K562 (cell line): ENCODE results near the gene MYEF2. TPM values are rescaled to one million over a fixed set of nuclear protein-coding genes. Genes with fewer than 3 reads are reported as not detected.

Source experiments
- ATAC-seq: fragments of 200-7000 bp; cut with Tn5 transposase; 3 replicates; pipeline ENCODE4 v1.9.1; 2020; ENCODE audit warnings: moderate library complexity
- BruUV-seq: library from RNA; stranded (reverse); fragments of 400-500 nt; replicated peaks from 2 replicates; lab custom pipeline; 2021; lab: Mats Ljungman, UMichigan
- CTCF ChIA-PET: fragments of 300-600 bp; formaldehyde crosslinking; extraction: SDS; loops from one replicate; lab custom pipeline; 2021; ENCODE audit warnings: low intra/inter-chr PET ratio; lab: Yijun Ruan, JAX
- POLR2A ChIA-PET: fragments of 300-600, 350-650 bp; sonication (Branson Sonifier 250); formaldehyde crosslinking; extraction: SDS; loops from one replicate; lab custom pipeline; 2021; ENCODE audit warnings: antibody characterized with exemption, inconsistent platforms; lab: Yijun Ruan, JAX
- DNase-seq, 4 experiments: peaks; one replicate each; pipeline versions ENCODE4 v3.0.0 to v3.0.0-alpha.2; 2011 to 2018; ENCODE audit warnings: low spot score in 3 of 4, mixed read lengths in 3 of 4; ENCODE audit errors: extremely low read depth in 1 of 4
- FAIRE-seq: peaks from 2 replicates; lab custom pipeline; 2011; peaks lifted over from hg19 to GRCh38; lab: Jason Lieb, UNC
- H2AFZ ChIP-seq: 2 replicates; pipeline ENCODE4 v1.6.0; 2011; ENCODE audit warnings: low read depth, low read length, control low read depth, inconsistent platforms
- H3K27ac ChIP-seq: fragments of 200-600 bp; 3 replicates; pipeline ENCODE4 v1.8.0; 2011; ENCODE audit warnings: low read depth, mild to moderate bottlenecking, control low read depth, inconsistent platforms, low read length, moderate library complexity, mixed read lengths; ENCODE audit errors: extremely low read depth
- H3K27me3 ChIP-seq, 2 experiments: fragments of 300-600 bp in 1 of 2; 2 replicates in 1 of 2; 3 replicates in 1 of 2; pipeline versions ENCODE4 v1.6.0 to v1.8.0; 2011; ENCODE audit warnings: inconsistent platforms in 2 of 2, low read length in 2 of 2, mild to moderate bottlenecking in 1 of 2, mixed read lengths in 1 of 2, moderate library complexity in 1 of 2; ENCODE audit not compliant: control insufficient read depth in 2 of 2, insufficient read depth in 2 of 2
- H3K36me3 ChIP-seq: fragments of 300-600 bp; 3 replicates; pipeline ENCODE4 v1.8.0; 2011; ENCODE audit warnings: mild to moderate bottlenecking, low read length, inconsistent platforms; ENCODE audit not compliant: control insufficient read depth, insufficient read depth
- H3K4me1 ChIP-seq, 2 experiments: fragments of 200-600 bp in 1 of 2; replicated peaks in 1 of 2; 2 replicates in 1 of 2; 3 replicates in 1 of 2; pipeline versions ENCODE4 v1.5.1 to v1.8.0; 2011; ENCODE audit warnings: inconsistent platforms in 2 of 2, low read length in 2 of 2, mild to moderate bottlenecking in 1 of 2, mixed read lengths in 1 of 2, moderate library complexity in 1 of 2; ENCODE audit not compliant: control insufficient read depth in 2 of 2, insufficient read depth in 2 of 2
- H3K4me2 ChIP-seq: 2 replicates; pipeline ENCODE4 v1.6.1; 2011; ENCODE audit warnings: low read length, control low read depth, inconsistent platforms, mixed read lengths; ENCODE audit not compliant: insufficient read depth
- H3K4me3 ChIP-seq: fragments of 200-600 bp; sonication (generic), shearing (Covaris generic); 2 replicates; pipeline ENCODE4 v1.5.1; 2016; ENCODE audit warnings: control low read depth, inconsistent platforms
- H3K79me2 ChIP-seq: fragments of 200-600 bp; 3 replicates; pipeline ENCODE4 v1.8.0; 2011; ENCODE audit warnings: low read length, inconsistent platforms; ENCODE audit not compliant: control insufficient read depth, insufficient read depth
- H3K9ac ChIP-seq, 2 experiments: 2 replicates each; pipeline versions ENCODE4 v1.6.0 to v1.6.1; 2011; ENCODE audit warnings: low read depth in 2 of 2, low read length in 2 of 2, control low read depth in 1 of 2, inconsistent platforms in 1 of 2, mild to moderate bottlenecking in 1 of 2, mixed read lengths in 1 of 2; ENCODE audit not compliant: insufficient read depth in 1 of 2
- H3K9me1 ChIP-seq: one replicate; pipeline ENCODE4 v1.6.0; 2011; ENCODE audit warnings: inconsistent platforms, mild to moderate bottlenecking, low read length, moderate library complexity; ENCODE audit not compliant: control insufficient read depth, insufficient read depth
- H3K9me3 ChIP-seq: replicated peaks from 2 replicates; pipeline ENCODE4 v1.5.1; 2011; ENCODE audit warnings: low read depth, low read length, inconsistent platforms; ENCODE audit not compliant: control insufficient read depth, insufficient read depth
- H4K20me1 ChIP-seq: replicated peaks from 2 replicates; pipeline ENCODE4 v1.6.1; 2011; ENCODE audit warnings: low read length, inconsistent platforms, mixed read lengths; ENCODE audit not compliant: control insufficient read depth, insufficient read depth
- CEBPZ ChIP-seq: fragments of 150-350 bp; IDR thresholded peaks from 2 replicates; pipeline ENCODE4 v1.6.1; 2014; ENCODE audit warnings: low read depth, mild to moderate bottlenecking, low read length, borderline replicate concordance
- EP300 ChIP-seq: IDR thresholded peaks from 2 replicates; pipeline ENCODE4 v1.6.1; 2012; ENCODE audit warnings: low read length, improper control_type of control experiment
- ETV6 ChIP-seq, 3 experiments: fragments of 150-350 bp in 1 of 3; sonication (generic) in 1 of 3; formaldehyde crosslinking in 1 of 3; IDR thresholded peaks; 2 replicates each; pipeline versions ENCODE4 v1.6.1 to v1.8.0; 2014 to 2022; ENCODE audit warnings: borderline replicate concordance in 2 of 3, low read depth in 2 of 3, antibody characterized with exemption in 1 of 3, low read length in 1 of 3, mild to moderate bottlenecking in 1 of 3, missing genetic modification reagents in 1 of 3
- FOS ChIP-seq: IDR thresholded peaks from 3 replicates; pipeline ENCODE4 v1.6.1; 2011; ENCODE audit not compliant: insufficient read length; ENCODE audit errors: extremely low read depth
- HDAC2 ChIP-seq: fragments of 450-650 bp; IDR thresholded peaks from 2 replicates; pipeline ENCODE4 v1.6.1; 2016; ENCODE audit warnings: mild to moderate bottlenecking
- HOXB6 ChIP-seq: fragments of 250-450 bp; sonication (Bioruptor Pico); IDR thresholded peaks from 2 replicates; pipeline ENCODE4 v1.5.1; 2022; ENCODE audit warnings: mild to moderate bottlenecking, borderline replicate concordance
- MAFK ChIP-seq: IDR thresholded peaks from 2 replicates; pipeline ENCODE4 v1.6.1; 2011; ENCODE audit warnings: low read length, improper control_type of control experiment
- MNT ChIP-seq, 2 experiments: fragments of 450-650 bp; conservative IDR thresholded peaks; 2 replicates each; pipeline ENCODE4 v1.6.1; 2017; ENCODE audit warnings: mild to moderate bottlenecking in 2 of 2, moderate library complexity in 2 of 2
- NEUROD1 ChIP-seq: fragments of 150-350 bp; IDR thresholded peaks from 2 replicates; pipeline ENCODE4 v1.6.1; 2014; ENCODE audit warnings: borderline replicate concordance, low read length, low read depth; ENCODE audit not compliant: partially characterized antibody
- NFRKB ChIP-seq: fragments of 450-650 bp; IDR thresholded peaks from 2 replicates; pipeline ENCODE4 v1.6.1; 2016; ENCODE audit warnings: low read depth
- NR1H2 ChIP-seq: sonication (generic); formaldehyde crosslinking; IDR thresholded peaks from 2 replicates; pipeline ENCODE4 v1.4.0; 2020; ENCODE audit warnings: mild to moderate bottlenecking, missing genetic modification reagents
- POLR2AphosphoS5 ChIP-seq: IDR thresholded peaks from 2 replicates; pipeline ENCODE4 v1.6.1; 2011; ENCODE audit warnings: mild to moderate bottlenecking, low read depth, low read length, moderate library complexity; ENCODE audit not compliant: control insufficient read depth, insufficient read depth
- RBM17 ChIP-seq: fragments of 200-400 bp; formaldehyde crosslinking; IDR thresholded peaks from 2 replicates; pipeline ENCODE4 v1.6.1; 2017; ENCODE audit warnings: low read depth, mild to moderate bottlenecking, low read length, borderline replicate concordance
- SNRNP70 ChIP-seq: fragments of 200-400 bp; formaldehyde crosslinking; optimal IDR thresholded peaks from 2 replicates; pipeline ENCODE3; 2017; ENCODE audit warnings: low read depth, low read length
- TCFL5 ChIP-seq: fragments of 250-450 bp; sonication (Bioruptor Pico); conservative IDR thresholded peaks from 2 replicates; pipeline ENCODE4 v1.6.1; 2021; ENCODE audit warnings: mild to moderate bottlenecking, moderate library complexity, matching md5 sums
- ZNF239 ChIP-seq: fragments of 250-450 bp; sonication (Bioruptor Pico); IDR thresholded peaks from 2 replicates; pipeline ENCODE4 v1.4.0; 2020; ENCODE audit warnings: mild to moderate bottlenecking
- ZNF354B ChIP-seq: fragments of 250-450 bp; sonication (Bioruptor Pico); IDR thresholded peaks from 2 replicates; pipeline ENCODE4 v1.4.0; 2020
- WGBS: fragments of 100-300 bp; shearing (Covaris generic); methylation state at CpG from one replicate; pipeline ENCODE4 v1.1.6; 2016; ENCODE audit warnings: low coverage, mixed read lengths; ENCODE audit not compliant: insufficient coverage; ENCODE audit errors: missing lambda C conversion rate; 5-methylcytosine and 5-hydroxymethylcytosine counted together
- in situ Hi-C: fragments of 300-500 bp; cut with MboI; formaldehyde crosslinking; loops from 4 replicates; pipeline ENCODE4 v1.15.0; 2018; ENCODE audit warnings: inconsistent platforms, mixed read lengths
- intact Hi-C: fragments of 100-400 bp; cut with micrococcal nuclease; formaldehyde crosslinking; loops from 2 replicates; pipeline ENCODE4 v1.14.2; 2022
- polyA plus RNA-seq, 8 experiments: library from polyadenylated mRNA; depleted of rRNA in 4 of 8; stranded (reverse) in 5 of 8; unstranded in 3 of 8; fragments of >200 nt; fragmentation: Nextera tagmentation in 2 of 8; fragmentation: Illumina TruSeq in 1 of 8; extraction: Ambion mirVana in 2 of 8; extraction: Trizol in 1 of 8; gene quantifications; 2 replicates each; pipeline versions ENCODE4 v1.2.1 to v1.2.3, GENCODE V29; 2011 to 2014; ENCODE audit warnings: inconsistent platforms in 1 of 8, missing spikeins in 1 of 8
- total RNA-seq, 7 experiments: library from RNA; depleted of rRNA in 6 of 7; stranded (reverse); fragments of >200 nt in 6 of 7; fragmentation: Illumina TruSeq in 2 of 7; extraction: Trizol in 2 of 7; gene quantifications; 2 replicates each; pipeline versions ENCODE4 v1.2.1 to v1.2.3, GENCODE V29; 2011 to 2021; ENCODE audit warnings: low replicate concordance in 1 of 7

Gene MYEF2
- total and polyA plus RNA-seq, 9 of the 15 experiments (the other 6 are each of a cell fraction or from before 2014, with no cell fraction given): 0.03 to 0.82 (median 0.19) TPM

- no peak overlapping the region for H2AFZ ChIP-seq
- POLR2A ChIA-PET: no interaction called here
- FAIRE-seq (no peak), ATAC-seq (no peak), DNase-seq (no peak)
- H3K9ac ChIP-seq: no peak overlapping the region
- H3K4me1 ChIP-seq: no peaks in the 10 kb centered on the region
- no peaks in the 10 kb centered on the region for H3K9me3 ChIP-seq
- BruUV-seq: no TSS peak
- no peaks in the 10 kb centered on the region for H3K27me3 ChIP-seq
- CTCF ChIA-PET: no interaction called here
- H3K4me3 ChIP-seq: no peak overlapping the region
- WGBS: 0% methylated on average over 2 of the region's 2 CpGs
- H3K27ac ChIP-seq: no peak overlapping the region
- no peaks in the 10 kb centered on the region for H3K36me3 ChIP-seq
- H4K20me1 ChIP-seq: no peaks in the 10 kb centered on the region
- H3K79me2 ChIP-seq: no peaks in the 10 kb centered on the region
- no peaks in the 10 kb centered on the region for H3K9me1 ChIP-seq
- TF ChIP-seq CEBPZ (no peak), ETV6 (IDR thresholded peaks at IDR 0.05; ENCODE audit: borderline replicate concordance in 1 of 2, low read depth in 2 of 2, low read length in 1 of 2) (no peak), ETV6 (CRISPR knock-in tag; IDR thresholded peaks at IDR 0.05; ENCODE audit: borderline replicate concordance) (no peak), TCFL5 (CRISPR knock-in tag) (no peak), MAFK (no peak), NFRKB (no peak), RBM17 (no peak), FOS (no peak), ZNF239 (no peak), SNRNP70 (no peak), NR1H2 (CRISPR knock-in tag) (no peak), MNT (conservative IDR thresholded peaks at IDR 0.05) (no peak), NEUROD1 (no peak), HOXB6 (CRISPR knock-in tag) (no peak), EP300 (no peak), POLR2AphosphoS5 (no peak), HDAC2 (no peak), ZNF354B (CRISPR knock-in tag) (no peak)
- intact Hi-C loops: no loop called here
- in situ Hi-C loops: no loop called here
- no peak overlapping the region for H3K4me2 ChIP-seq
Observed at GRCh38 chr15:48090115-48090514, 88.0 kb downstream of the MYEF2 start.
